A549 (cell line): ENCODE data around the gene GINS2. TPM values are rescaled to one million over a fixed set of nuclear protein-coding genes. Genes with fewer than 3 reads are reported as not detected.

Source experiments
- ATAC-seq, 2 experiments: fragments of 200-7000 bp in 1 of 2; fragments of >200 bp in 1 of 2; cut with Nextera tagmentation in 1 of 2; cut with Tn5 transposase in 1 of 2; 3 replicates each; pipeline versions ENCODE4 v1.8.0 to v1.9.1; 2018 to 2020; ENCODE audit warnings: mild to moderate bottlenecking in 1 of 2, moderate library complexity in 1 of 2
- CTCF ChIA-PET: fragments of 300-600 bp; sonication (Branson Sonifier 250); formaldehyde crosslinking; extraction: SDS; loops from one replicate; lab custom pipeline; 2021; ENCODE audit warnings: antibody characterized with exemption, inconsistent platforms; lab: Yijun Ruan, JAX
- POLR2A ChIA-PET: fragments of 350-600 bp; formaldehyde crosslinking; extraction: SDS; loops from one replicate; lab custom pipeline; 2021; ENCODE audit warnings: antibody characterized with exemption, inconsistent platforms; lab: Yijun Ruan, JAX
- DNase-seq, 2 experiments: peaks; one replicate each; pipeline versions ENCODE4 v3.0.0 to v3.0.0-alpha.2; 2011 to 2016; ENCODE audit warnings: low read depth in 1 of 2, low spot score in 1 of 2
- FAIRE-seq: peaks from 2 replicates; lab custom pipeline; 2011; peaks lifted over from hg19 to GRCh38; lab: Jason Lieb, UNC
- H3K27ac ChIP-seq, 2 experiments: fragments of >200 bp; sonication (Bioruptor Twin); formaldehyde crosslinking; 3 replicates each; pipeline ENCODE4 v1.5.1; 2016 to 2017
- H3K4me1 ChIP-seq: fragments of >200 bp; sonication (Bioruptor Twin); formaldehyde crosslinking; 3 replicates; pipeline ENCODE4 v1.6.1; 2016
- H3K4me2 ChIP-seq: fragments of >200 bp; sonication (Bioruptor Twin); formaldehyde crosslinking; 3 replicates; pipeline ENCODE4 v1.6.1; 2016
- H3K4me3 ChIP-seq: fragments of >200 bp; sonication (Bioruptor Twin); formaldehyde crosslinking; 3 replicates; pipeline ENCODE4 v1.5.1; 2016
- H3K9me3 ChIP-seq: fragments of >200 bp; sonication (Bioruptor Twin); formaldehyde crosslinking; 3 replicates; pipeline ENCODE4 v1.6.1; 2016
- ATOH8 ChIP-seq: fragments of 250-450 bp; sonication (Bioruptor Pico); IDR thresholded peaks from 2 replicates; pipeline ENCODE4 v1.5.0; 2020; ENCODE audit warnings: low read depth, mild to moderate bottlenecking, moderate library complexity
- CBX2 ChIP-seq: fragments of 200-600 bp; sonication (generic); IDR thresholded peaks from 2 replicates; pipeline ENCODE4 v1.6.1; 2016; ENCODE audit warnings: low read depth, mild to moderate bottlenecking, borderline replicate concordance
- CEBPB ChIP-seq, 2 experiments: fragments of >200 bp in 1 of 2; sonication (Bioruptor Twin) in 1 of 2; formaldehyde crosslinking in 1 of 2; IDR thresholded peaks; 2 replicates each; pipeline ENCODE4 v1.6.1; 2012 to 2016
- CTCF ChIP-seq: fragments of >200 bp; sonication (Bioruptor Twin); formaldehyde crosslinking; IDR thresholded peaks from 3 replicates; pipeline ENCODE4 v1.5.1; 2016
- EHMT2 ChIP-seq: fragments of 200-600 bp; sonication (generic); IDR thresholded peaks from 2 replicates; pipeline ENCODE4 v1.6.1; 2016; ENCODE audit warnings: antibody characterized with exemption, low read depth, mild to moderate bottlenecking, moderate library complexity
- FOSB ChIP-seq: fragments of 250-450 bp; sonication (Bioruptor Pico); IDR thresholded peaks from 2 replicates; pipeline ENCODE4 v1.5.0; 2020; ENCODE audit warnings: mild to moderate bottlenecking, moderate library complexity
- FOSL2 ChIP-seq, 2 experiments: fragments of 450-650 bp in 1 of 2; fragments of >200 bp in 1 of 2; sonication (Bioruptor Twin) in 1 of 2; formaldehyde crosslinking; IDR thresholded peaks; 2 replicates each; pipeline versions ENCODE4 v1.5.0 to v1.6.1; 2016 to 2020; ENCODE audit warnings: mild to moderate bottlenecking in 1 of 2, moderate library complexity in 1 of 2
- HOXB13 ChIP-seq: fragments of 250-450 bp; sonication (Bioruptor Pico); IDR thresholded peaks from 2 replicates; pipeline ENCODE4 v1.5.0; 2020; ENCODE audit warnings: low read depth, mild to moderate bottlenecking, moderate library complexity
- JUNB ChIP-seq: fragments of >200 bp; sonication (Bioruptor Twin); formaldehyde crosslinking; IDR thresholded peaks from 2 replicates; pipeline ENCODE4 v1.6.1; 2016
- KDM1A ChIP-seq: fragments of 200-600 bp; sonication (generic); IDR thresholded peaks from 2 replicates; pipeline ENCODE4 v1.6.1; 2016; ENCODE audit warnings: low read depth, mild to moderate bottlenecking
- MAFK ChIP-seq: fragments of 450-650 bp; IDR thresholded peaks from 2 replicates; pipeline ENCODE4 v1.6.1; 2014; ENCODE audit not compliant: partially characterized antibody
- MAX ChIP-seq: IDR thresholded peaks from 2 replicates; pipeline ENCODE4 v1.6.1; 2012
- PHF8 ChIP-seq: fragments of 200-600 bp; sonication (generic); IDR thresholded peaks from 2 replicates; pipeline ENCODE4 v1.6.1; 2016; ENCODE audit warnings: low read depth, mild to moderate bottlenecking, antibody characterized with exemption, moderate library complexity, borderline replicate concordance
- RAD21 ChIP-seq, 2 experiments: fragments of >200 bp in 1 of 2; sonication (Bioruptor Twin) in 1 of 2; formaldehyde crosslinking in 1 of 2; IDR thresholded peaks in 1 of 2; conservative IDR thresholded peaks in 1 of 2; 2 replicates in 1 of 2; 3 replicates in 1 of 2; pipeline ENCODE4 v1.6.1; 2012 to 2018; ENCODE audit warnings: inconsistent platforms in 1 of 2
- RARB ChIP-seq: fragments of 250-450 bp; sonication (Bioruptor Pico); IDR thresholded peaks from 2 replicates; pipeline ENCODE4 v1.8.0; 2021; ENCODE audit warnings: mild to moderate bottlenecking, moderate library complexity
- RCOR1 ChIP-seq: fragments of 150-350 bp; IDR thresholded peaks from 2 replicates; pipeline ENCODE4 v1.6.1; 2014; ENCODE audit warnings: antibody characterized with exemption, low read length, low read depth
- REST ChIP-seq: fragments of 200-600 bp; sonication (generic); IDR thresholded peaks from 2 replicates; pipeline ENCODE4 v1.6.1; 2016; ENCODE audit warnings: antibody characterized with exemption, mild to moderate bottlenecking, moderate library complexity
- SREBF2 ChIP-seq: fragments of 450-650 bp; IDR thresholded peaks from 2 replicates; pipeline ENCODE4 v1.6.1; 2014; ENCODE audit warnings: mild to moderate bottlenecking, moderate library complexity
- WGBS: methylation state at CpG from one replicate; pipeline ENCODE4 v1.1.6; 2017; ENCODE audit errors: missing lambda C conversion rate; 5-methylcytosine and 5-hydroxymethylcytosine counted together
- polyA plus RNA-seq, 4 experiments: library from polyadenylated mRNA; depleted of rRNA in 3 of 4; stranded (reverse); fragments of >200 nt; fragmentation: RNase III in 1 of 4; extraction: RNeasy Plus Mini Kit Qiagen cat#74134 plus additional on column Dnase treatment in 1 of 4; gene quantifications; 2 replicates in 3 of 4; 3 replicates in 1 of 4; pipeline ENCODE4 v1.2.3, GENCODE V29; 2011 to 2017

Gene GINS2
- polyA plus RNA-seq, 2 of the 4 experiments (the other 2 are of a cell fraction), result 25.4 to 28.7 TPM

GRCh38 chr16:85735946-85736345, 47.2 kb upstream of the GINS2 start:
- CTCF ChIA-PET, result interaction anchor here (0.6 to 15.5 kb wide), 3 partner anchors 11 to 1327 kb away, joined by 3 to 130 read pairs (median 8); no protein-coding TSS in a partner anchor
- no peaks in the 10 kb centered on the region for H3K4me1 ChIP-seq
- TF ChIP-seq RARB (no peak), JUNB (no peak), RCOR1 (no peak), EHMT2 (no peak), CBX2 (no peak), REST (no peak), SREBF2 (no peak), FOSL2 (IDR thresholded peaks at IDR 0.05) (no peak), FOSL2 (CRISPR knock-in tag; IDR thresholded peaks at IDR 0.05) (no peak)
- TF ChIP-seq, all 56 proteins: peak for 0
- H3K9me3 ChIP-seq, result no peaks in the 10 kb centered on the region
- WGBS, result 60% methylated on average over 6 of the region's 6 CpGs
- ATAC-seq (no peak), DNase-seq (no peak), FAIRE-seq (no peak)
- H3K27ac ChIP-seq, result no peak overlapping the region
- H3K4me3 ChIP-seq, result no peak overlapping the region
- POLR2A ChIA-PET, result no interaction called here
- H3K4me2 ChIP-seq, result no peak overlapping the region

GRCh38 chr16:85735225-85735635, 46.5 kb upstream of the GINS2 start:
- POLR2A ChIA-PET, result no interaction called here
- FAIRE-seq (no peak), DNase-seq (no peak), ATAC-seq (no peak)
- H3K4me2 ChIP-seq, result no peak overlapping the region
- TF ChIP-seq ATOH8 (CRISPR knock-in tag), result no peak
- H3K4me3 ChIP-seq, result no peak overlapping the region
- H3K9me3 ChIP-seq, result no peaks in the 10 kb centered on the region
- WGBS, result 87% methylated on average over 14 of the region's 14 CpGs
- no peaks in the 10 kb centered on the region for H3K4me1 ChIP-seq
- CTCF ChIA-PET, result interaction anchor here (15.5 kb wide), 1 partner anchor 16 kb away, joined by 130 read pairs; no protein-coding TSS in a partner anchor
- no peak overlapping the region for H3K27ac ChIP-seq

GRCh38 chr16:85734311-85735017, 45.7 kb upstream of the GINS2 start:
- ATAC-seq (no peak), FAIRE-seq (no peak)
- no peak overlapping the region for H3K27ac ChIP-seq

GRCh38 chr16:85733839-85734170, 45.1 kb upstream of the GINS2 start:
- CTCF ChIA-PET, result interaction anchor here (15.5 kb wide), 1 partner anchor 15 kb away, joined by 130 read pairs; no protein-coding TSS in a partner anchor
- 85% methylated on average over 11 of the region's 11 CpGs for WGBS
- ATAC-seq, result peak in 1 of 2 experiments; percentile 72; a peak in 3 of 6 replicates
- no peaks in the 10 kb centered on the region for H3K4me1 ChIP-seq
- FAIRE-seq, result no peak
- peak; percentile 33 to 47 for DNase-seq
- no peak overlapping the region for H3K27ac ChIP-seq
- H3K4me3 ChIP-seq, result no peak overlapping the region
- H3K4me2 ChIP-seq, result no peak overlapping the region
- H3K9me3 ChIP-seq, result no peaks in the 10 kb centered on the region
- POLR2A ChIA-PET, result no interaction called here
- TF ChIP-seq MAFK (no peak), FOSB (CRISPR knock-in tag) (no peak), CTCF (no peak), MAX (no peak), RCOR1 (no peak)

More at GRCh38 chr16:85734311-85735017, 45.7 kb upstream of the GINS2 start:
- H3K9me3 ChIP-seq, result no peaks in the 10 kb centered on the region
- POLR2A ChIA-PET, result no interaction called here
- no peak overlapping the region for H3K4me2 ChIP-seq
- WGBS, result 64% methylated on average over 6 of the region's 10 CpGs
- TF ChIP-seq MAX (no peak), HOXB13 (CRISPR knock-in tag) (no peak), RAD21 (conservative IDR thresholded peaks at IDR 0.05 in 1 of 2, IDR thresholded peaks at IDR 0.05 in 1 of 2) (no peak), CEBPB (IDR thresholded peaks at IDR 0.05) (no peak), KDM1A (no peak), SREBF2 (no peak), PHF8 (no peak)
- no peak overlapping the region for H3K4me3 ChIP-seq
- DNase-seq, result no peak
- CTCF ChIA-PET, result interaction anchor here (0.5 to 15.5 kb wide), 2 partner anchors 15 to 23 kb away, joined by 3 to 130 read pairs; no protein-coding TSS in a partner anchor
- H3K4me1 ChIP-seq, result no peaks in the 10 kb centered on the region
